ENCODE data around the gene SCOC. TPM values are rescaled to one million over a fixed set of nuclear protein-coding genes. Genes with fewer than 3 reads are reported as not detected.

Gene SCOC
- total and polyA plus RNA-seq, 2 of the 13 experiments (the other 11 are each of a cell fraction or from before 2014, with no cell fraction given), result 43.8 to 65.2 TPM

GRCh38 chr4:140344101-140344500 lies 29.3 kb upstream of the SCOC start:
- Histone ChIP-seq H3K27ac (ENCODE audit: extremely low read length, insufficient read depth, low read length) (no peak overlapping the region), H3K9ac (ENCODE audit: insufficient read depth, low read depth, low read length) (no peak overlapping the region), H2AFZ (ENCODE audit: low read length) (no peak overlapping the region), H3K4me2 (ENCODE audit: low read depth, low read length) (no peak overlapping the region), H3K36me3 (replicated peaks in 1 of 2; ENCODE audit: control insufficient read depth in 1 of 2, insufficient read depth in 2 of 2, low read length in 2 of 2) (no peaks in the 10 kb centered on the region), H3K4me3 (replicated peaks in 1 of 3; ENCODE audit: insufficient read depth in 1 of 3, low read depth in 2 of 3, low read length in 3 of 3) (no peak overlapping the region), H4K20me1 (ENCODE audit: insufficient read depth, low read length) (no peaks in the 10 kb centered on the region), H3K79me2 (ENCODE audit: insufficient read depth, low read length) (no peaks in the 10 kb centered on the region), H3K27me3 (ENCODE audit: control insufficient read depth in 1 of 2, insufficient read depth in 2 of 2, low read length in 2 of 2) (no peaks in the 10 kb centered on the region), H3K9me3 (ENCODE audit: low read length) (no peaks in the 10 kb centered on the region), H3K4me1 (ENCODE audit: insufficient read depth, low read length) (peaks cover 5% of the 10 kb centered on the region; the same call in 1 of the 2 replicates)
- no peak for TF ChIP-seq HNF4G (IDR thresholded peaks at IDR 0.05; ENCODE audit: borderline replicate concordance, low read depth, low read length)
- no peak for TF ChIP-seq HNF4G (CRISPR knock-in tag; IDR thresholded peaks at IDR 0.05; ENCODE audit: borderline replicate concordance, low read depth)
- no peak for TF ChIP-seq ZBTB42 (CRISPR knock-in tag; IDR thresholded peaks at IDR 0.05)
- TF ChIP-seq ZNF747 (CRISPR knock-in tag; IDR thresholded peaks at IDR 0.05; ENCODE audit: borderline replicate concordance), result no peak
- TF ChIP-seq HNRNPLL (IDR thresholded peaks at IDR 0.05; ENCODE audit: low read depth, low read length, poor library complexity, severe bottlenecking), result no peak
- TF ChIP-seq KLF13 (CRISPR knock-in tag; IDR thresholded peaks at IDR 0.05), result no peak
- no peak for TF ChIP-seq ZBTB46 (CRISPR knock-in tag; IDR thresholded peaks at IDR 0.05; ENCODE audit: borderline replicate concordance)
- no peak for TF ChIP-seq EZH2 (conservative IDR thresholded peaks at IDR 0.05; ENCODE audit: low read depth, low read length)
- FAIRE-seq, result no peak
- 72% methylated on average over 3 of the region's 3 CpGs for WGBS (ENCODE audit: low lambda C conversion rate)
- intact Hi-C loops (cut with micrococcal nuclease; ENCODE audit: unreplicated experiment) (no loop called here), in situ Hi-C loops (cut with HindIII; ENCODE audit: extremely low pct_ligation_motif_present, low pct_unique_long_range_greater_than_20kb) (no loop called here)
- CTCF ChIA-PET (ENCODE audit: low intra/inter-chr PET ratio, low total read pairs), result no interaction called here
- ATAC-seq, result no peak
- no TSS peak for BruUV-seq (replicated peaks)
- no peak for DNase-seq (ENCODE audit: low spot score)
- POLR2A ChIA-PET, result no interaction called here
